Renal cortical epithelial cell (primary cell): ENCODE results near the gene TSPYL6. TPM values are rescaled to one million over a fixed set of nuclear protein-coding genes. Genes with fewer than 3 reads are reported as not detected.

ENCODE experiments used
- total RNA-seq: library from RNA; depleted of rRNA; stranded (reverse); fragments of >200 nt; gene quantifications from 2 replicates; pipeline ENCODE4 v1.2.3, GENCODE V29; 2014

Gene TSPYL6
- total RNA-seq, 1 donor from 2014 or later, result not detected

Other genes with a start within 250 kb of the TSPYL6 start
- 5.0 and 13.6 TPM in 2 replicates for gene ACYP2, start 140.6 kb downstream of the TSPYL6 start, total RNA-seq
- gene SPTBN1, start 200.1 kb upstream of the TSPYL6 start, total RNA-seq, result 415 and 447 TPM in 2 replicates